Gastroesophageal sphincter (tissue), 3 donors: ENCODE results near the gene DROSHA.

ENCODE experiments used
- CTCF ChIP-seq, 4 experiments: fragments of 200-600 bp in 2 of 4; fragments of 450-650 bp in 2 of 4; sonication (generic) in 1 of 4; IDR thresholded peaks; one replicate each; pipeline ENCODE4 v1.5.1; 2017 to 2019; ENCODE audit warnings: antibody characterized with exemption in 4 of 4, mild to moderate bottlenecking in 2 of 4, moderate library complexity in 2 of 4
- POLR2A ChIP-seq, 2 donors: fragments of 450-650 bp; IDR thresholded peaks; one replicate each; pipeline ENCODE4 v1.6.1; 2017; ENCODE audit warnings: antibody characterized with exemption in 2 of 2, mild to moderate bottlenecking in 2 of 2, moderate library complexity in 1 of 2
- POLR2AphosphoS5 ChIP-seq: sonication (generic); formaldehyde crosslinking; IDR thresholded peaks from one replicate; pipeline ENCODE4 v1.6.1; 2017; ENCODE audit warnings: antibody characterized with exemption

- TF ChIP-seq CTCF (IDR thresholded peaks at IDR 0.05) (no peak), POLR2A (IDR thresholded peaks at IDR 0.05) (no peak), POLR2AphosphoS5 (no peak)
Measured at GRCh38 chr5:31445041-31445600, 86.8 kb downstream of the DROSHA start.
